Stomach (tissue), 9 donors: ENCODE data around the gene MRPL12. TPM values are rescaled to one million over a fixed set of nuclear protein-coding genes. Genes with fewer than 3 reads are reported as not detected.

Experiments used
- DNase-seq, 2 donors: peaks; one replicate each; pipeline versions ENCODE4 v3.0.0 to v3.0.0-alpha.2; 2013 to 2019
- H3K27ac ChIP-seq, 5 donors: fragments of 200-600 bp in 4 of 5; sonication (generic) in 4 of 5; one replicate each; pipeline ENCODE4 v1.5.1; 2013 to 2019; ENCODE audit warnings: mild to moderate bottlenecking in 1 of 5, moderate library complexity in 1 of 5
- H3K27me3 ChIP-seq, 3 donors: fragments of 200-600 bp; sonication (generic); one replicate each; pipeline ENCODE4 v1.5.1; 2017 to 2019; ENCODE audit warnings: mixed run types in 1 of 3
- H3K36me3 ChIP-seq, 4 donors: fragments of 200-600 bp; sonication (generic); 1 replicate in 3 of 4; 2 replicates in 1 of 4; pipeline ENCODE4 v1.5.1; 2016 to 2019
- H3K4me1 ChIP-seq, 4 donors: fragments of 200-600 bp; sonication (generic); one replicate each; pipeline ENCODE4 v1.5.1; 2016 to 2019
- H3K4me3 ChIP-seq, 4 donors: fragments of 200-600 bp; sonication (generic) in 3 of 4; one replicate each; pipeline ENCODE4 v1.5.1; 2016 to 2019; ENCODE audit warnings: mild to moderate bottlenecking in 1 of 4
- H3K9me3 ChIP-seq, 4 donors: fragments of 200-600 bp; sonication (generic); one replicate each; pipeline ENCODE4 v1.5.1; 2016 to 2019
- CTCF ChIP-seq, 7 experiments: fragments of 450-650 bp in 4 of 7; fragments of 200-600 bp in 3 of 7; sonication (generic) in 3 of 7; IDR thresholded peaks; one replicate each; pipeline ENCODE4 v1.5.1; 2016 to 2019; ENCODE audit warnings: antibody characterized with exemption in 7 of 7, control low read depth in 2 of 7, mild to moderate bottlenecking in 1 of 7
- EP300 ChIP-seq: sonication (generic); formaldehyde crosslinking; IDR thresholded peaks from one replicate; pipeline ENCODE4 v1.6.1; 2017; ENCODE audit warnings: antibody characterized with exemption
- POLR2A ChIP-seq, 4 donors: fragments of 450-650 bp; IDR thresholded peaks; one replicate each; pipeline ENCODE4 v1.6.1; 2016; ENCODE audit warnings: antibody characterized with exemption in 4 of 4, control low read depth in 2 of 4, mild to moderate bottlenecking in 1 of 4, moderate library complexity in 1 of 4
- POLR2AphosphoS5 ChIP-seq, 3 donors: sonication (generic); formaldehyde crosslinking; IDR thresholded peaks; one replicate each; pipeline ENCODE4 v1.6.1; 2016; ENCODE audit warnings: antibody characterized with exemption in 3 of 3
- WGBS, 5 donors: extraction: QIAGEN DNeasy Blood & Tissue Kit in 3 of 5; methylation state at CpG; one replicate each; pipeline versions ENCODE4 v1.1.5 to v1.1.7; 2013 to 2018; 5-methylcytosine and 5-hydroxymethylcytosine counted together
- intact Hi-C: fragments of 100-400 bp; cut with DNase I; formaldehyde crosslinking; loops from one replicate; pipeline ENCODE4 v1.15.1; 2023; ENCODE audit warnings: low total_unique reads
- polyA plus RNA-seq, 3 donors: library from polyadenylated mRNA; stranded (reverse); fragments of 200-250 nt; gene quantifications; one replicate each; pipeline ENCODE4 v1.2.3, GENCODE V29; 2013
- total RNA-seq, 5 donors: library from RNA; depleted of rRNA; stranded (reverse); fragments of >200 nt; gene quantifications; one replicate each; pipeline versions ENCODE4 v1.1.0 to v1.2.3, GENCODE V29; 2014 to 2016
- donor health status: healthy with polysubstance abuse.
- donor health status: Bipolar disorder and iron deficiency.
- donor health status: healthy.

The MRPL12 gene
- total and polyA plus RNA-seq, 8 donors = 3.5 to 178 (median 71.0) TPM

GRCh38 chr17:81656835-81657234 is 46.3 kb upstream of the MRPL12 start:
- Histone ChIP-seq H3K4me1 (peaks cover 0 to 21% (median 12%) of the 10 kb centered on the region in 4 donors), H3K36me3 (no peaks in the 10 kb centered on the region), H3K27me3 (peaks cover 0 to 42% (median 6%) of the 10 kb centered on the region in 3 donors), H3K9me3 (no peaks in the 10 kb centered on the region), H3K4me3 (no peak overlapping the region), H3K27ac (peak overlapping the region in 2 of 5 donors; percentile 24 to 48)
- intact Hi-C loops = no loop called here
- 44 to 64% (median 55%) methylated on average over 4 of the region's 4 CpGs for WGBS, 5 donors
- TF ChIP-seq EP300 (no peak), CTCF (IDR thresholded peaks at IDR 0.05) (no peak), POLR2AphosphoS5 (IDR thresholded peaks at IDR 0.05) (no peak), POLR2A (IDR thresholded peaks at IDR 0.05) (no peak)
- DNase-seq = peak; percentile 31 to 65

GRCh38 chr17:81659038-81659437 is 44.1 kb upstream of the MRPL12 start:
- TF ChIP-seq POLR2A (IDR thresholded peaks at IDR 0.05) (no peak), EP300 (no peak), CTCF (IDR thresholded peaks at IDR 0.05) (no peak), POLR2AphosphoS5 (IDR thresholded peaks at IDR 0.05) (no peak)
- H3K36me3 ChIP-seq = peaks cover 0 to 1% (median under 1%) of the 10 kb centered on the region in 4 donors
- peak overlapping the region; percentile 61 to 87 (median 78) for H3K27ac ChIP-seq
- DNase-seq = no peak
- WGBS, 5 donors = 49 to 67% (median 56%) methylated on average over 5 of the region's 5 CpGs
- H3K4me1 ChIP-seq = peaks cover 0 to 21% (median 14%) of the 10 kb centered on the region in 4 donors
- intact Hi-C loops = no loop called here
- no peaks in the 10 kb centered on the region for H3K9me3 ChIP-seq
- no peak overlapping the region for H3K4me3 ChIP-seq
- H3K27me3 ChIP-seq = peaks cover 0 to 22% (median 0%) of the 10 kb centered on the region in 3 donors

- TF ChIP-seq POLR2A (IDR thresholded peaks at IDR 0.05) = no peak
- no peak for TF ChIP-seq EP300
- TF ChIP-seq POLR2AphosphoS5 (IDR thresholded peaks at IDR 0.05) = no peak
- TF ChIP-seq CTCF (IDR thresholded peaks at IDR 0.05) = no peak
- H3K27me3 ChIP-seq = peaks cover 0 to 8% (median 0%) of the 10 kb centered on the region in 3 donors
- H3K4me1 ChIP-seq = peaks cover 5 to 34% (median 24%) of the 10 kb centered on the region in 4 donors
- DNase-seq = no peak
- 90 to 95% (median 93%) methylated on average over 9 of the region's 9 CpGs for WGBS, 5 donors
- H3K4me3 ChIP-seq = no peak overlapping the region
- H3K9me3 ChIP-seq = no peaks in the 10 kb centered on the region
- peaks cover 0 to 14% (median 12%) of the 10 kb centered on the region in 4 donors for H3K36me3 ChIP-seq
- intact Hi-C loops = no loop called here
- peak overlapping the region; percentile 68 to 87 (median 81) for H3K27ac ChIP-seq
Measured at GRCh38 chr17:81660441-81660840, 42.7 kb upstream of the MRPL12 start.

GRCh38 chr17:81662002-81662401 is 41.2 kb upstream of the MRPL12 start:
- 86 to 96% (median 94%) methylated on average over 4 of the region's 4 CpGs for WGBS, 5 donors
- no peak for TF ChIP-seq CTCF (IDR thresholded peaks at IDR 0.05)
- no peak for TF ChIP-seq POLR2AphosphoS5 (IDR thresholded peaks at IDR 0.05)
- TF ChIP-seq EP300 = no peak
- no peak for TF ChIP-seq POLR2A (IDR thresholded peaks at IDR 0.05)

More at GRCh38 chr17:81662002-81662401, 41.2 kb upstream of the MRPL12 start:
- Histone ChIP-seq H3K4me1 (peaks cover 8 to 42% (median 26%) of the 10 kb centered on the region in 4 donors), H3K9me3 (no peaks in the 10 kb centered on the region), H3K4me3 (no peak overlapping the region), H3K27ac (no peak overlapping the region), H3K36me3 (peaks cover 0 to 14% (median 12%) of the 10 kb centered on the region in 4 donors), H3K27me3 (no peaks in the 10 kb centered on the region)
- DNase-seq = no peak
- intact Hi-C loops = no loop called here
